HepG2 (cell line): Measurements from ENCODE around the gene C14orf93. TPM values are rescaled to one million over a fixed set of nuclear protein-coding genes. Genes with fewer than 3 reads are reported as not detected.
A peak's percentile ranks its signal among the peaks of the same experiment; 100 is the strongest.

ENCODE experiments used
- AKAP8 ChIP-seq: sonication (generic); formaldehyde crosslinking; IDR thresholded peaks from 2 replicates; pipeline ENCODE4 v1.5.1; 2020; ENCODE audit warnings: mild to moderate bottlenecking, missing genetic modification reagents
- ARNT2 ChIP-seq: sonication (generic); formaldehyde crosslinking; IDR thresholded peaks from 2 replicates; pipeline ENCODE4 v1.8.0; 2022; ENCODE audit warnings: mild to moderate bottlenecking, low read depth, missing genetic modification reagents, moderate library complexity
- ATAD3A ChIP-seq: sonication (generic); formaldehyde crosslinking; IDR thresholded peaks from 2 replicates; pipeline ENCODE4 v1.4.0; 2020; ENCODE audit warnings: missing genetic modification reagents
- EHMT2 ChIP-seq: fragments of 200-600 bp; sonication (generic); IDR thresholded peaks from 2 replicates; pipeline ENCODE4 v1.7.0; 2017; ENCODE audit warnings: antibody characterized with exemption, low read depth, low read length, borderline replicate concordance
- FOXA3 ChIP-seq: IDR thresholded peaks from 2 replicates; pipeline ENCODE4 v1.6.1; 2016; ENCODE audit warnings: missing genetic modification reagents, missing compliant biosample characterization
- FUBP1 ChIP-seq: sonication (generic); formaldehyde crosslinking; IDR thresholded peaks from 2 replicates; pipeline ENCODE4 v1.5.1; 2020; ENCODE audit warnings: missing genetic modification reagents, mild to moderate bottlenecking, borderline replicate concordance
- HDAC6 ChIP-seq: fragments of 200-600 bp; sonication (generic); IDR thresholded peaks from 2 replicates; pipeline ENCODE4 v1.7.0; 2017; ENCODE audit warnings: mild to moderate bottlenecking, antibody characterized with exemption, low read length, low read depth
- HMG20A ChIP-seq: IDR thresholded peaks from 2 replicates; pipeline ENCODE4 v1.6.1; 2016; ENCODE audit warnings: borderline replicate concordance
- HOMEZ ChIP-seq: IDR thresholded peaks from 2 replicates; pipeline ENCODE4 v1.6.1; 2016; ENCODE audit warnings: low read depth
- JUNB ChIP-seq: sonication (generic); formaldehyde crosslinking; IDR thresholded peaks from 2 replicates; pipeline ENCODE4 v1.8.0; 2022; ENCODE audit warnings: missing genetic modification reagents, mild to moderate bottlenecking, borderline replicate concordance
- JUND ChIP-seq: sonication (generic); formaldehyde crosslinking; IDR thresholded peaks from 2 replicates; pipeline ENCODE4 v1.8.0; 2022; ENCODE audit warnings: mild to moderate bottlenecking, missing genetic modification reagents
- MTF2 ChIP-seq: sonication (generic); formaldehyde crosslinking; IDR thresholded peaks from 2 replicates; pipeline ENCODE4 v1.5.0; 2020; ENCODE audit warnings: missing genetic modification reagents, borderline replicate concordance
- NFE2 ChIP-seq: sonication (generic); formaldehyde crosslinking; IDR thresholded peaks from 2 replicates; pipeline ENCODE4 v1.4.0; 2020; ENCODE audit warnings: missing genetic modification reagents
- NR2F6 ChIP-seq, 2 experiments: IDR thresholded peaks; 2 replicates each; pipeline ENCODE4 v1.6.1; 2016; ENCODE audit warnings: antibody characterized with exemption in 1 of 2, mild to moderate bottlenecking in 1 of 2
- SATB2 ChIP-seq: sonication (generic); formaldehyde crosslinking; IDR thresholded peaks from 2 replicates; pipeline ENCODE4 v1.5.0; 2020; ENCODE audit warnings: missing genetic modification reagents
- ZBTB14 ChIP-seq: sonication (generic); formaldehyde crosslinking; IDR thresholded peaks from 2 replicates; pipeline ENCODE4 v1.4.0; 2020; ENCODE audit warnings: missing genetic modification reagents
- ZKSCAN5 ChIP-seq: sonication (generic); formaldehyde crosslinking; IDR thresholded peaks from 2 replicates; pipeline ENCODE4 v1.5.1; 2020; ENCODE audit warnings: mild to moderate bottlenecking, missing genetic modification reagents
- ZNF350 ChIP-seq: sonication (generic); formaldehyde crosslinking; IDR thresholded peaks from 2 replicates; pipeline ENCODE4 v1.4.0; 2020; ENCODE audit warnings: mild to moderate bottlenecking, low read depth, missing genetic modification reagents, borderline replicate concordance
- ZNF382 ChIP-seq: sonication (generic); formaldehyde crosslinking; IDR thresholded peaks from 2 replicates; pipeline ENCODE4 v1.5.0; 2020; ENCODE audit warnings: missing genetic modification reagents, mild to moderate bottlenecking, borderline replicate concordance
- ZNF547 ChIP-seq: sonication (generic); formaldehyde crosslinking; IDR thresholded peaks from 2 replicates; pipeline ENCODE4 v1.5.1; 2020; ENCODE audit warnings: mild to moderate bottlenecking, missing genetic modification reagents
- ZSCAN21 ChIP-seq: sonication (generic); formaldehyde crosslinking; IDR thresholded peaks from 2 replicates; pipeline ENCODE4 v1.8.0; 2022; ENCODE audit warnings: mild to moderate bottlenecking, missing genetic modification reagents, moderate library complexity, borderline replicate concordance
- polyA plus RNA-seq, 8 experiments: library from polyadenylated mRNA; depleted of rRNA in 3 of 8; stranded (reverse) in 7 of 8; unstranded in 1 of 8; fragments of >200 nt; fragmentation: Illumina TruSeq in 4 of 8; extraction: Trizol in 4 of 8; gene quantifications; 2 replicates each; pipeline versions ENCODE4 v1.2.1 to v1.2.3, GENCODE V29; 2011 to 2016; ENCODE audit warnings: low read depth in 4 of 8, missing spikeins in 1 of 8, mixed read lengths in 1 of 8; ENCODE audit not compliant: insufficient read depth in 1 of 8
- total RNA-seq, 5 experiments: library from RNA; depleted of rRNA; stranded (reverse); fragments of >200 nt; fragmentation: Illumina TruSeq; extraction: Trizol; gene quantifications; 2 replicates each; pipeline ENCODE4 v1.2.3, GENCODE V29; 2016; ENCODE audit warnings: low read depth in 1 of 5
- TF ChIP-seq, protein P1 (sequence below): sonication (generic); formaldehyde crosslinking; IDR thresholded peaks from 2 replicates; pipeline ENCODE4 v1.8.1; 2023; ENCODE audit warnings: missing genetic modification reagents, mild to moderate bottlenecking, borderline replicate concordance
- TF ChIP-seq, protein P2 (sequence below): sonication (generic); formaldehyde crosslinking; IDR thresholded peaks from 2 replicates; pipeline ENCODE4 v1.5.1; 2020; ENCODE audit warnings: missing genetic modification reagents, mild to moderate bottlenecking, borderline replicate concordance

The C14orf93 gene
- total and polyA plus RNA-seq, 2 of the 13 experiments (the other 11 are each of a cell fraction or from before 2014, with no cell fraction given), result 11.4 to 22.5 TPM

DNA sequence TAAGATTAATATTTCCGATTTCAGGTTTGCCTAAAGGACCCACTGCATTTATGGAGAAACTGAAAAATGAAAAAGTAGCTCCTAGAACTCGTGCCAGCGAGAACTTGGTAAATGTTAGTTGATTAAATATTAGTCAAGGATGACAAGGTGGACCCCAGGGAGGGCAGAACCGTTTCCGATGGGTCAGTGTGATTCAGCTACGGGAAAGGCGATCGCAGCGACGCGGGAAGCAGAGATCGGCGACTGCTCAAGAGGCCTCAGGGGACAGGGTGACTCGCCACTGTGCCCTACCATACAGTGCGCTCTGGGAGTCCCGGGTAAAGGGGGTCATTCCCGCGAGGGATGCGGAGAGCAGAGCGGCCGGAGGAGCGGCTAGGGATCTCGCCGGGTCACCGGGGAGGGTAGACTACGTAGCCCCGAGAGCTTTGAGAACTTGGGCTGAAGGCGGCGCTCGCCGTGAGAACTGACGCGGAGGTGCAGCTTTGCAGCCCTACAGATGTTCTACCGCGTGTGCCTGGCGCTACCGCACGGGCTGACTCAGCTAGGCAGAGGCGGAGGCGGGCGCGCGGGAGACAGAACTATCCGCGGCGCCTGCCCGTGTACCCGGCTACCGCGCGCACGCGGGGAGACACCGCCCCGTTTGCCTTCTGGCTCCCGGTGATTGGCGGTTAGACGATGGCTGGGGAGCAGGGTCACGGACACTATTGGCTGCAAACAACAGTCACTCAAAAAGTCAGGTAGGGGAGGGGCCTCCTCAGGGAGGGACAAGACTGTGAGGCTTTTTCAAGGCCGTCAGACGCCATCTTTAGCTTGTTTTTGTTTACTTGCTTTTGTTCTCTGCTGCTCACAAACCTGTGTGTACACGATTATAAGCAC, 3.2 kb downstream of the C14orf93 start (continued):
- peak; percentile 58; the same call in 1 of the 2 replicates for TF ChIP-seq HMG20A (CRISPR knock-in tag)
- peak; percentile 86 for TF ChIP-seq HOMEZ
- TF ChIP-seq NR2F6 (IDR thresholded peaks at IDR 0.05), result no peak; the same call in 1 of the 2 replicates
- peak; percentile 88 for TF ChIP-seq NR2F6 (CRISPR knock-in tag; IDR thresholded peaks at IDR 0.05)
- peak; percentile 74 for TF ChIP-seq FOXA3 (CRISPR knock-in tag)
- peak; percentile 91; the same call in 1 of the 2 replicates for TF ChIP-seq SATB2 (CRISPR knock-in tag)
- peak; percentile 95 for TF ChIP-seq ATAD3A
- peak; percentile 100 for TF ChIP-seq ZNF350 (CRISPR knock-in tag)
- peak; percentile 100 for TF ChIP-seq ZNF547 (CRISPR knock-in tag)
- peak; percentile 91; the same call in 1 of the 2 replicates for TF ChIP-seq MTF2 (CRISPR knock-in tag)
- TF ChIP-seq FUBP1 (CRISPR knock-in tag), result peak; percentile 100
- no peak for TF ChIP-seq EHMT2
- TF ChIP-seq AKAP8, result peak; percentile 75; the same call in 1 of the 2 replicates
- TF ChIP-seq JUNB, result peak; percentile 92
- no peak for TF ChIP-seq HDAC6
- TF ChIP-seq ZKSCAN5 (CRISPR knock-in tag), result peak; percentile 74; the same call in 1 of the 2 replicates
- peak; percentile 87 for TF ChIP-seq JUND (CRISPR knock-in tag)
- TF ChIP-seq, protein P1, sequence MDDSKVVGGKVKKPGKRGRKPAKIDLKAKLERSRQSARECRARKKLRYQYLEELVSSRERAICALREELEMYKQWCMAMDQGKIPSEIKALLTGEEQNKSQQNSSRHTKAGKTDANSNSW (CRISPR knock-in tag), result peak; percentile 97; the same call in 1 of the 2 replicates
- peak; percentile 96 for TF ChIP-seq ZSCAN21 (CRISPR knock-in tag)
- TF ChIP-seq, protein P2, sequence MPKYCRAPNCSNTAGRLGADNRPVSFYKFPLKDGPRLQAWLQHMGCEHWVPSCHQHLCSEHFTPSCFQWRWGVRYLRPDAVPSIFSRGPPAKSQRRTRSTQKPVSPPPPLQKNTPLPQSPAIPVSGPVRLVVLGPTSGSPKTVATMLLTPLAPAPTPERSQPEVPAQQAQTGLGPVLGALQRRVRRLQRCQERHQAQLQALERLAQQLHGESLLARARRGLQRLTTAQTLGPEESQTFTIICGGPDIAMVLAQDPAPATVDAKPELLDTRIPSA (CRISPR knock-in tag), result peak; percentile 95; the same call in 1 of the 2 replicates
- peak; percentile 99 for TF ChIP-seq ARNT2
- peak; percentile 95 for TF ChIP-seq ZBTB14
- no peak for TF ChIP-seq ZNF382 (CRISPR knock-in tag)
- TF ChIP-seq NFE2 (CRISPR knock-in tag), result 0 out of 2 replicates have a peak, but pooled peaks have one; percentile 55
